GM21360 (cell line): Measurements from ENCODE around the gene KLHL7.
"Not testable (repeated sequence)": the region's sequence is repeated elsewhere in the genome, so short reads cannot be mapped to it uniquely, and the experiment has no call there.

Experiments
- ATAC-seq: cut with Tn5 transposase; IDR thresholded peaks from one replicate; pipeline ENCODE4 v1.9.1; 2021; ENCODE audit warnings: mild to moderate bottlenecking, moderate library complexity; ENCODE audit not compliant: unreplicated experiment

KLHL7 gene

DNA sequence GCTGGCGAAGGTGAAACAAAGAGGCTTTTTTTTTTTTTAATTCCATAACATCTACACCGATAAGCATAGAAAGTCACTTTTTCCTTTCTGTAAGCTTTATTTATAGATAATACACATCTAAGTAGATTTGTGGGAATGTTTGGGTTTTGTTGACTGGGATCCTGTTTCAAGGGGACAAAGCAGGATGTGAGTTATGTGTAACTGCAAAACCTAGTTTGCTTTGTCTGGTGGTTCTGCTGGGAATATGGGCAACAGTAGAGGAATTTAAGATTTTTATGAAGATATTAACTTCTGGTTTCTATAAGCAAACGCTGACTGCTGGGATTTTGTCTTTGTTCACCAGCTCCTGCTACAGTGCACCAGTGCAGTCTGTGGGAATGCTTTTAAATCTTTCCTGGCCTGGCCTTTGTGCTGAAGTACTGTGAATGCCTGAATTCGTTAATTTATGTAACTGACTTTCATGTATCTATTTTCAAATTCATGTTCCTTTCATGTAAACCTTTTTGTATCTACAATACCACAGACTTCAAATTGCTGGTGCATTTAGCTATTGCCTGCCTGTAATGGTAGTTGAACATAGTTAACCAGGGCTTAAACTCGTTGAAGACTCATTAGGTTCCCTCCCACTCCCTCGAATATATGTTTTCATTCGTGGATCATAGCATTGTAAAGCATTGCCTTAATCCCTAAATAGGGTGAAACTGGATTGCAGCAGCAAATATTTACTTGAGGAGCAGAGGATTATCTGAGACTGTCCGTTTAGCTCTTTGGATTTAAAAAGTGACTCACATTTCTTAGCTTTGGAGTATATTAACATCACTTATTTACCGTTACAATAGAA lies 1.5 kb downstream of the KLHL7 start:
- no peak for ATAC-seq

DNA sequence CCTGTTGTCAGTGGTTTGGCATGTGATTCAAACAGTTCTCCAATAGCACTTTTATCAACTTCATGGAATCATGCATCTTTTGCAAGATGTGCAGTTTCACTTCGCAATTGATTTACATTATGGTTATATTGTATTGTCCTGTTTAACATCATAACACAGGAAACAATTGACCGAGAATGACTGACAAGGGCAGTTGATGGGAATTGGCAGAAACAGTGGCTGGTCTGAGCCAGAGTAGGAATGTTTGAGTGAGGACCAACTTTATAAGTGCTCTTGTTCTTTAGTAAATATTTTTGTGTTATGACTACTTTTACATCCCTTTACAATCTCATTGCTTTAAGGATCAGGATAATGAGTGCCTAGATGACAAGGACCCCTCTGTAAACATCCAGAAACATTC lies 2.2 kb downstream of the KLHL7 start:
- no peak for ATAC-seq

DNA sequence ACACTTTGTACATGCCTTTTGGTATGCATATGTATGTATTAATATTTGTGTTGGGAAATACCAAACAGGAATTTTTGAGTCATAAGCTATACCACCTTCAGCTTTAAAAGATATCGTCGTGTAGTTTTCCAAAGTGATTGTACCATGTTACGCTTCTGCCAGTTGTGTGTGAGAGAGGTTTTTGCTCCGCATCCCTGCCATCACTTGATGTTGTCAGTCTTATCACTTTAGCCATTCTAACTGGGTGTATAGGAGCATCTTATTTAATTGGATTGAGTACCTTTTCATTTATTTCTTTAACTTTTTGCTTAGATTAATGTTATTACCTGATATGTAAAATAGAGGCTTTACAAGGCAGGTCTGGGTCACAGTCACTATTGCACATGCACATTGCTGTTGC lies 3.4 kb downstream of the KLHL7 start:
- ATAC-seq, result no peak

DNA sequence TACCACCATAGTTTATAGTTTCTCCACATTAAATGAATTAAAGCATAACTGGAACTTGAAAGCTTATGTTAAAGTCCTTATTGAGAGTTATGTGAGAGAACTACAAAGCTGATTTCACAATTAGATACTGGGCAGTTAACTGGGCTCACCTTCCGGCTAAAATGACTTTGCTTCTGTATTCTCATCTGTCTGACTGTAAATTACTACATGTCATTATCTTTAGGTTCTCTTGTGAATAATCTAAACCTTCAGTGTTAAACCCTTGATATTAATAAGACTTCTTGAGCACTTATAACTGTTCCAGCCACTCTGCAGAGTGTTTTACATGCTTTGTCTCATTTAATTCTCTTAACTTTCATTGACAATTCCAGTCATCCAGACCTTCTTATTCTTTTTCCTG lies 3.9 kb downstream of the KLHL7 start:
- no peak for ATAC-seq

DNA sequence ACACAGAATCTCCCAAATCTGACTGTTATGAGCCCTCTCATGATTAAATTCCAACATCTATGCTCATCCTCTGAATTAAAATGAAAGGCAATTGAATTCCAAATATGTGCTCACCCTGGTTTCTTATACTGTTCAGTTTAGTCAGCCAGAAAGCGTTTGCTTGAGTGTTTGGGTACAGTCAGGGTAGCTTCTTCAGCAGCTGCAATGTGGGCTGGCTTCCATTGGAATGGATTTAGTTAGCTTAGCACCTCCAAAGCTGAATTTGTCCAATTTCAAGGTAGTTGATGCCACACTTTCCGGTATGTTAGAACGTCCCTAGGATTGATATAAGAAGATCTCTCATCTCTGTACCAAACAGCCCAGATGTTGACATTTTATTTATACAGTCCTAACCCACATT lies 9.3 kb downstream of the KLHL7 start:
- ATAC-seq, result no peak

DNA sequence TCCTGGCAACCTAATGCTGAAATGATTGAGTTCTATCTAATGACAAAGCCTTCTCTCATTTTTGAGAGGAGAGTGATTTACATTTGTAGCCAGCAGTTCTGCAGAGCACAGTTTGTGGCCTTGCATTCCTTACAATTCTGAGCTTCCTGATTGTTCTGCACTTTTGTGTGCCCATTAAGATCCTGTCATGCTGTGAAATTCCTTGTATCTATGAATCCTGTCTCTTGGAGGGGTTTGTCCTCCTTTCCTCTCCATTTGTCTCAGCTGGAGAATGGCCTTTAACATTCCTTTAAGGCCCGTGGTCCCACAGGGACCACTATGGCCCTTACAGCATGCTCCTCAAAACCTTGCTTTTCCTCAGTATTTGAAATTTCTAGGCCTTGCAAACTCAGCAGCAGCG lies 10.4 kb downstream of the KLHL7 start:
- ATAC-seq, result no peak

DNA sequence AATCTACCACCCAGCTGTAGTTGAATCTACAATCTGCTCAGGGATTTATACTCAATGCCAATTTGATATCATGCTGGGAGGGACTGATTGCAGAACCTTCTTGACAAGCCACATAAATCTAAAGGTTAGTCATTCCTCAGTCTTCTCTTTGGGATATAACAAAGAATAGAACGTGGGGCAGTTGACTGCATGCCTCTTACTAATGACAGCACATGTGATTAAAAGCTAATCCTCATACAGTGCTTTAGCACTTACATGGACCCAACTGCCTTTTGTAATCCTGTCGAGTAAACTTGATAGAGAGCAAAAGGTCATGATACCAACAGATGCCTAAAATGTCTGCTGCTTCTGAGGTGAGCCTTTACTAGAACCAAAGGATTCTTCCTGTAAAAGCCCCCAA lies 12.3 kb downstream of the KLHL7 start:
- ATAC-seq, result no peak

DNA sequence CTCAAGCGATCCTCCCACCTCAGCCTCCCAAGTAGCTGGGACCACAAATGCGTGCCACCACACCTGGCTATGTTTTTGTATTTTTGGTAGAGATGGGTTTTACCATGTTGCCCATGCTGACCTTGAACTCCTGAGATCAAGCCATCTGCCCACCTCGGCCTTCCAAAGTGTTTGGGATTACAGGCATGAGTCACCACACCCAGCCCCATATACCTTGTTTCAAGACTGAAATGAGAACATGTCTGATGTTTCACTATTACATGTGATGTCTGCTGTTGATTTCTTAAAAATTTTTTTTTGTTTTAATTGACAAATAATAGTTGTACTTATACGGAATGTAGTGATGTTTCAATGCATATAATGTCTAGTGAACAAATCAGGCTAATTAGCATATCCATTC lies 14.5 kb downstream of the KLHL7 start:
- no peak for ATAC-seq

DNA sequence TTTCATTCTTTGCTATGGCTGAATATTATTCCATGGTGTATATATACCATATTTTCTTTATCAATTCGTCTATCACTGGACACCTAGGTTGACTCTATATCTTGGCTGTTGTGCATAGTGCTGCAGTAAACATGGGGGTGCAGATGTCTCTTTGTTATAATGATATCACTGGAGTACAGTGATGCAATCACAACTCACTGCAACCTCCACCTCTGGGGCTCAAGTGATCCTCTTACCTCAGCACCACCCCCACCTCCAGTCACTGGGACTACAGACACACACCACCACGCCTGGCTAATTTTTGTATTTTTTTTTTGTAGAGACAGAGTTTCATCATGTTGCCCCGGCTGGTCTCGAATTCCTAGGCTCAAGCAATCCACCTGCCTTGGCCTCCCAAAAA lies 15.6 kb downstream of the KLHL7 start:
- ATAC-seq, result no peak

DNA sequence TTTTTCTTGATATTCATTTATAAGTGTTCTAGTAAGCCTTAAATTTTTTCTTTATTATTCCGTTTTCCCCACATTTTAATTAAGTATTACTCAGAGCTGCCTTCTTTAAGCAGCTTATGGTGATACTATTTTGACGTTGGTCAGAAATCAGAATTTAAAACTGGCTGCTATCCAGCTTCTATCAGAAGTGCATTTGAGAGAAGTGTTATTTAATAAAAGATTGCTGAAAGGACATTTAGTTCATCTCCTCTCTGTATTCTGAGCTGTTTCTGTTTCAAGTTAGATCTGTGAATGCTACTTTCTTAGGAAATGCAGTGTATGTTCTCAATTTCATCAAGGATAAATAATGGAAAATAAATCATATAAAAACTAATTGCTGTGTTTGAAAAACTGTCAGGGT lies 17.4 kb downstream of the KLHL7 start:
- ATAC-seq, result no peak

DNA sequence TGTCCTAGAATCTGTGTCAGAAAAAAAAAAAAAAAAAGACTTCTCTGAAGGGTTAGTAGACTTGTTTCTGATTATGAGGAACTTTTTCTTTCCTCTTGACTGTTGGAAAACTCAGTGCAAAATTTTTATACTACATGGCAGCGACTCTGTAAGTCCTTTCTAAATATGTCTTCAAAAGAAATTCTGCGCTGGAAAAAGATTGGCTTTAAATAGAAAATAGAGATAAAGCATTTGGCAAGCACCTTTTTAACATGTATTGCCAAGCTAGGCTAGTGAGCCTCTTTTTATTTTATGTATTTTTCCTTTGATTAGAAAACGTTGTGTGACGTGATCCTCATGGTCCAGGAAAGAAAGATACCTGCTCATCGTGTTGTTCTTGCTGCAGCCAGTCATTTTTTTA lies 17.9 kb downstream of the KLHL7 start:
- no peak for ATAC-seq

DNA sequence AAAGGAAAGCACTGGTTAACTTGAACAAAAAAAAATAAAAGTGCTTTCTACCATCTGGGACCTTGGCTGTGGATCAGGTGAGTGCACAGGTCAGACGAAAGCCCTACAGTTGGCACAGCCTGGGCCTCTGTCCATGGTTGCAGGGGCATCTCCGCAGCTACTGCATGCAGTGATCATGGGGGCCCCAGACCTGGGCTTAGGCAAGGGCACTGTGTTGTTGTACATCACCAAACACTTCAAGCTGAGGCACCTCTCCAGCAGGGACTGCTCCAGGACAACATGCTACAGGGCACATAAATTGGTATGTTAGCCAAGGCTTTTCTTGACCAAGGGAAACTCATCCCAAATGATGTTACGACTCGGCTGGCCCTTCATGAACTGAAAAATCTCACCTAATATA lies 23.5 kb downstream of the KLHL7 start:
- ATAC-seq, result no peak

DNA sequence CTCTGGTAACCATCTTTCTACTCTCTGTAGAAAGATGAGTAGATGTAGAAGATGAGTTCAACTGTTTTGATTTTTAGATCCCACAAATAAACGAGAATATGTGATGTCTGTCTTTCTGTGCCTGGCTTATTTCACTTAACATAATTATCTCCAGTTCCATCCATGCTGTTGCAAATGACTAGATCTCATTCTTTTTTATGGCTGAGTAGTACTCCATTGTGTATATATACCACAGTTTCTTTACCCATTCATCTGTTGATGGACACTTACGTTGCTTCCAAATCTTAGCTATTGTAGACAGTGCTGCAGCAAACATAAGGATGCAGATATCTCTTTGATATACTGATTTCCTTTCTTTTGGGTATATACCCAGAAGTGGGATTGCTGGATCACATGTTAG lies 26.2 kb downstream of the KLHL7 start:
- not testable (repeated sequence) for ATAC-seq

DNA sequence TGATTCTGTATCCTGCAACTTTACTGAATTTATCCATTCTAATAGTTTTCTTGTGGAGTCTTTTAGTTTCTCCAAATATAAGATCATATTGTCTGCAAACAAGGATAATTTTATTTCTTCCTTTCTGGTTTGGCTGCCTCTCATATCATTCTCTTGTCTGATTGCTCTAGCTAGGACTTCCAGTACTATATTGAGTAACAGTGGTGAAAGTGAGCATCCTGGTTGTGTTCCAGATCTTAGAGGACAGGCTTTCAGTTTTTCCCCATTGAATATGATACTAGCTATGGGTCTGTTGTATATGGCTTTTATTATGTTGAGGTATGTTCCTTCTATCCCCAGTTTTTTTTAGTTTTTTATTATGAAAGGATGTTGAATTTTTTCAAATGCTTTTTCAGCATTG lies 28.2 kb downstream of the KLHL7 start:
- ATAC-seq, result no peak

DNA sequence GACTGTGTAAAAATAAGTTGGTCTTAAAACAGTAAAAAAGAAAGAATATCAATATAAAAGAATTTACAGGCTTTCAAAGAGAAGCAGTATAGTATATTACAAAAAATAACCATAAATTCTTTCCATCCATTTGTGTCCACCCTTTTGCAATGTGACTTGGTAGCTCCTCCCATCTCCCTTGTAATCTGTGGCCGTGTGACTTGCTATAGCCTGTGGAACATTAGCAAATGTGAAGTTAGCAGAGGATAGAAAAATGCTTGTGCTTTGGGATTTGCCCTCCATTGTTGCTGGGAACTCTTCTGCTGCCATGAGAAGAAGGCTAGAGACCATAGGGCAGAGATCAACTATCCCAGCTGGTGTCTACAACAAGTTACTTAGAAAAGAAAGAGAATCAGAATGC lies 30.2 kb downstream of the KLHL7 start:
- ATAC-seq, result no peak

DNA sequence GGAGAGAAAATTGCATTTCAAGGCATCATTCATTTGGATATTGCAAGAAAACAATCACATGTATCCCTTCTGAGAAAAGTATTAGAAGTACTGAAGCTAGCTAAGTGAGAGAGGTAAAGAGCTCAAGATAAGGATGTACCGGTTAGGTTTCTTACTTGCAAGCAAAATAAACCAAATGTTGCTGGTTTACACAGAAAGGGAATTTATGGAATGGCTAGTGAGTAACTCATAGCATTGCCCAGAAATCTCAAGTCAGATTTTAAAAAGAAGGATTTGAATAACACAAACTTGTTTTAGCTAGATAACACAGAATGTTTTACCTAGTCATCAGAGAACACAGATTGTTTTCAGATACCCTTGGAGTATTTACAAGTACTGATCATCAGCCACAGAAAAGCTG lies 30.6 kb downstream of the KLHL7 start:
- ATAC-seq, result no peak

DNA sequence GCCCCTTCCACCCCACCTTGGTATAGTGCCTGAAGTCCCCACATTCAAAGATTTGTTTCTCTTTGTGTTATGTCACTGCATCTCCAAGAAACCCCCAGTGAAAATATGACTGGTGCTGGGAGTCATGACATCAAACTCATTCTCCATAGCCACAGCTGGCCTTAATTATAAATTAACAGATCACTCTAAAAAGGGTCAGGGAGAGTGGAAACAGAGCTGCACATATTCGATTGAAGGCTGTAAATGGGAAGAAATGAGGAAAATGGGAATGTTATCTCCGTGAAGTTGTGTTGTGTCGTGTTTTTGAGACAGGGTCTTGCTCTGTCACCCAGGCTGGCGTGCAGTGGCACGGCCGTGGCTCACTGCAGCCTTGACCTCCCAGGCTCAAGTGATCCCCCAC lies 52.1 kb downstream of the KLHL7 start:
- no peak for ATAC-seq

DNA sequence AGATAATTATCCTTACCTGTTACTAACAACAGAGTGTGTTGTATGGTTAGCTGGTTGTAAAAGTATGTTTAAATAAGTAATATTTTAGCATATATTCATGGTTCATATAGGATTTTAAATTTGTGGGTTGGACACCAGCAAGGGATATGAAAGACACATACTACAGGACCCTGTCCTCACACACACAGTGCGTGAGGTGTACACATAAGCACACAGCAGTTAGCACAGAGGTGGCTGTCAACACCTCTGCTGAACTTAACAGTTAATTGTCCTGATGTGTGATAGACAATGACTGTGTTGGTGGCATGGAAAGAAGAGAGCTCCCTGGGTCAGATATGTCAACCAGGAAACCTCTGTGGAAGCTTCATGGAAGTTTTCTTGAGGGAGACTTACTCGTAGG lies 53.0 kb downstream of the KLHL7 start:
- ATAC-seq, result no peak

DNA sequence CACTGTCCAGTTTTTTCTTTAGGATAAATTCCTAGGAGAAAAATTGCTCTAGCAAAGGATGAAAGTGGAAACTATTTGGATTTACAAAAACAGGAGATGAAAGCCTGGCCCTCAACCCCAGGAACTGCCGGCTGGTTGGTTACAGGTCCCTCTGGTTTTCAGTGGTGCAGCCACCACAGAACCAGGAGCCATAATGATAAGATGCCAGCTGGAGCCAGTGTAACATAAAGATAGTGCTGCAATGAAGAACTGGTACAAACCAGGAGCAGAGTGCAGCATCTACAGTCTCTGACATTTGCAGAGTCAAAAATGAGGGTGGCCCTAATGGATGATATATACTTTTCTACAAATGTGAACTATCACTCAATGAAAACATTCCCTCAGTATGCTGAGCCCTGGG lies 55.9 kb downstream of the KLHL7 start:
- ATAC-seq, result no peak

DNA sequence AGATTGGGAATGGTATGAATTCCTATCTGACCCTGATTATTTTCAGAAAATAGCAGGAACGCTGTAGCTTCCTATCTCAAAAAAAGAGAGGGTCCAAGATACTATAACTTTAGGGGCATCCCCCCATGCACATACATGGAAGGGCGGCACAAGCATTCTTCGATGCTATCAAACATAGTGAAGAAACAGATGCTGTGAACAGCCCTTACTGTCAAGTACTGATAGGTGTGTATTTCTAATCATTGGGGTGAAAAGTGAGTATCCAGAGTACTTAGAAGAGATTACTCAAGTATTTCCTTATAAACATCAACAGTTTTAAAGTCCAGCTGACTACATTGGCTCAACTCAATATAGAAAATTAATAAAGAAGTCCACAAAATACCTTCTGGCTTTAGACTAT lies 59.3 kb downstream of the KLHL7 start:
- no peak for ATAC-seq

DNA sequence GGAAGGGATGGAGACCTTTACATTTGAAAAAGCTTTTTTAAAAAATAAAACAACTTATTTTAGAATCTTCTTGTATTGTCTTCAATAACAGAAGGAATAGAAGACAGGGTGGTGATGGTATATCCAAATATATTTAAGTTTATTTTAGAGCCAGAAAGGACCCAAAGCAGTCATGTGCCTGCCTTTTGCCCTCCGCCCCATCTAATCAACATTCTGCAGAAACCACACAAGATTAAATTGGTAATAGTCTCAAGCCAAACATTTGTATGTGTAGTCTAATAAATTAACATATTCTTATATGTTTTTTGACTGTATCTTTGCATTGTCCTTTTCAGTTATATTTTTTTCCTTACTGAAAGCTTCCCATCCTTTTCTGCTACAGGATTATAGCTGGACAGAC lies 59.7 kb downstream of the KLHL7 start:
- no peak for ATAC-seq

DNA sequence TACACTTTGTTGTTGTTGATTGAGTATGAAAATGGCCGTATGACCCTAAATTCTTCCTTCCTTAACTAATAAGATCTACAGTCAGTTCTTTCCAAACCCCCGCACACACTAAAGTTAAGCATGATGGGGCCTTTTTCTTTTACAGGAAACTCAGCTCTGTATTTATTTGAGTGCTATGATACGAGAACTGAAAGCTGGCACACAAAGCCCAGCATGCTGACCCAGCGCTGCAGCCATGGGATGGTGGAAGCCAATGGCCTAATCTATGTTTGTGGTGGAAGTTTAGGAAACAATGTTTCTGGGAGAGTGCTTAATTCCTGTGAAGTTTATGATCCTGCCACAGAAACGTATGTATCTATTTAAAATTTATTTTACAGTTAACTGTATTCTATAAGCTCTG lies 62.1 kb downstream of the KLHL7 start:
- ATAC-seq, result no peak
